Mesendoderm (in vitro differentiated cells): ENCODE data around the gene GAPDHS.

Source experiments
- DNase-seq: peaks from one replicate; pipeline ENCODE4 v3.0.0; 2013
- H2AK5ac ChIP-seq: 2 replicates; pipeline ENCODE4 v1.6.1; 2013; ENCODE audit warnings: low read length, inconsistent platforms
- H2BK120ac ChIP-seq: 2 replicates; pipeline ENCODE4 v1.6.1; 2013; ENCODE audit warnings: low read depth, mild to moderate bottlenecking, low read length, moderate library complexity, mixed read lengths
- H2BK15ac ChIP-seq: replicated peaks from 2 replicates; pipeline ENCODE4 v1.6.1; 2013; ENCODE audit warnings: low read depth, mild to moderate bottlenecking, moderate library complexity
- H2BK5ac ChIP-seq: 2 replicates; pipeline ENCODE4 v1.6.1; 2013; ENCODE audit warnings: low read length, inconsistent platforms
- H3K18ac ChIP-seq: 2 replicates; pipeline ENCODE4 v1.6.1; 2013; ENCODE audit warnings: mild to moderate bottlenecking, low read length, mixed read lengths
- H3K23ac ChIP-seq: one replicate; pipeline ENCODE4 v1.6.1; 2013; ENCODE audit warnings: low read length
- H3K27ac ChIP-seq: 2 replicates; pipeline ENCODE4 v1.5.1; 2013; ENCODE audit warnings: low read depth, mild to moderate bottlenecking, inconsistent platforms, low read length, moderate library complexity
- H3K27me3 ChIP-seq: 2 replicates; pipeline ENCODE4 v1.6.1; 2013; ENCODE audit warnings: low read length, control low read depth, mild to moderate bottlenecking, inconsistent platforms; ENCODE audit not compliant: insufficient read depth, poor library complexity
- H3K36me3 ChIP-seq: 2 replicates; pipeline ENCODE4 v1.6.1; 2013; ENCODE audit warnings: low read length, inconsistent platforms; ENCODE audit not compliant: control insufficient read depth, insufficient read depth
- H3K4ac ChIP-seq: one replicate; pipeline ENCODE4 v1.6.1; 2013; ENCODE audit warnings: low read depth, mild to moderate bottlenecking, low read length, moderate library complexity
- H3K4me1 ChIP-seq: 2 replicates; pipeline ENCODE4 v1.6.1; 2013; ENCODE audit warnings: low read depth, low read length, inconsistent platforms; ENCODE audit not compliant: control insufficient read depth
- H3K4me2 ChIP-seq: 2 replicates; pipeline ENCODE4 v1.6.1; 2013; ENCODE audit warnings: low read length
- H3K4me3 ChIP-seq: 2 replicates; pipeline ENCODE4 v1.5.1; 2013; ENCODE audit warnings: mild to moderate bottlenecking, low read length
- H3K56ac ChIP-seq: one replicate; pipeline ENCODE4 v1.6.1; 2013; ENCODE audit warnings: low read length
- H3K79me1 ChIP-seq: 2 replicates; pipeline ENCODE4 v1.6.1; 2013; ENCODE audit warnings: low read length, inconsistent platforms
- H3K79me2 ChIP-seq: 2 replicates; pipeline ENCODE4 v1.6.1; 2013; ENCODE audit warnings: mild to moderate bottlenecking, low read length; ENCODE audit not compliant: control insufficient read depth, insufficient read depth
- H3K9ac ChIP-seq: 2 replicates; pipeline ENCODE4 v1.6.1; 2013; ENCODE audit warnings: low read length, inconsistent platforms
- H4K5ac ChIP-seq: one replicate; pipeline ENCODE4 v1.6.1; 2013; ENCODE audit warnings: low read length
- H4K8ac ChIP-seq: one replicate; pipeline ENCODE4 v1.6.1; 2013; ENCODE audit warnings: low read depth, mild to moderate bottlenecking, control low read depth, low read length, moderate library complexity
- WGBS: extraction: QIAGEN DNeasy Blood & Tissue Kit; methylation state at CpG from one replicate; pipeline ENCODE4 v1.1.7; 2013; ENCODE audit warnings: low lambda C conversion rate, missing lambda C conversion rate; ENCODE audit not compliant: insufficient coverage; ENCODE audit errors: extremely low coverage; 5-methylcytosine and 5-hydroxymethylcytosine counted together

The GAPDHS gene

GRCh38 chr19:35546532-35546931 is 13.3 kb downstream of the GAPDHS start:
- peaks cover 21% of the 10 kb centered on the region for H3K79me2 ChIP-seq
- WGBS, result no CpG with 5 or more reads among the region's 8 CpGs
- peak overlapping the region; percentile 71 for H3K4me2 ChIP-seq
- no peak overlapping the region for H3K4me3 ChIP-seq
- no peak overlapping the region for H3K27ac ChIP-seq
- H4K8ac ChIP-seq, result no peak overlapping the region
- no peak overlapping the region for H2BK15ac ChIP-seq
- H3K4me1 ChIP-seq, result peaks cover 6% of the 10 kb centered on the region
- peaks cover 30% of the 10 kb centered on the region for H3K79me1 ChIP-seq
- H3K18ac ChIP-seq, result no peak overlapping the region
- H3K9ac ChIP-seq, result peak overlapping the region; percentile 96
- no peak overlapping the region for H2BK120ac ChIP-seq
- no peak overlapping the region for H3K4ac ChIP-seq
- H2BK5ac ChIP-seq, result no peak overlapping the region
- peaks cover 2% of the 10 kb centered on the region for H3K36me3 ChIP-seq
- DNase-seq, result no peak
- H3K27me3 ChIP-seq, result no peaks in the 10 kb centered on the region
- H4K5ac ChIP-seq, result no peak overlapping the region
- no peak overlapping the region for H2AK5ac ChIP-seq
- peak overlapping the region; percentile 97 for H3K56ac ChIP-seq
- peak overlapping the region; percentile 59 for H3K23ac ChIP-seq

GRCh38 chr19:35549174-35549788 is 16.0 kb downstream of the GAPDHS start:
- H2AK5ac ChIP-seq, result no peak overlapping the region
- no peak overlapping the region for H3K56ac ChIP-seq
- peak overlapping the region; percentile 26 for H3K9ac ChIP-seq
- H3K36me3 ChIP-seq, result peaks cover 2% of the 10 kb centered on the region
- WGBS, result no CpG with 5 or more reads among the region's 6 CpGs
- H3K23ac ChIP-seq, result no peak overlapping the region
- peaks cover 22% of the 10 kb centered on the region for H3K79me1 ChIP-seq
- peaks cover 17% of the 10 kb centered on the region for H3K79me2 ChIP-seq
- no peak overlapping the region for H3K4ac ChIP-seq
- H2BK15ac ChIP-seq, result no peak overlapping the region
- H4K5ac ChIP-seq, result no peak overlapping the region
- H4K8ac ChIP-seq, result no peak overlapping the region
- peaks cover 4% of the 10 kb centered on the region for H3K4me1 ChIP-seq
- no peak overlapping the region for H3K18ac ChIP-seq
- peak; percentile 90 for DNase-seq
- no peak overlapping the region for H2BK5ac ChIP-seq
- H3K27ac ChIP-seq, result no peak overlapping the region
- H3K4me2 ChIP-seq, result no peak overlapping the region
- H2BK120ac ChIP-seq, result no peak overlapping the region
- no peaks in the 10 kb centered on the region for H3K27me3 ChIP-seq
- no peak overlapping the region for H3K4me3 ChIP-seq

- Histone ChIP-seq H3K79me1 (peaks cover 15% of the 10 kb centered on the region), H3K79me2 (peaks cover 10% of the 10 kb centered on the region), H3K23ac (no peak overlapping the region), H3K9ac (no peak overlapping the region), H2BK120ac (no peak overlapping the region), H3K18ac (no peak overlapping the region), H2BK15ac (no peak overlapping the region), H4K8ac (no peak overlapping the region), H2BK5ac (no peak overlapping the region), H3K27ac (no peak overlapping the region), H3K4ac (no peak overlapping the region), H3K4me1 (peaks cover 2% of the 10 kb centered on the region), H3K4me2 (no peak overlapping the region), H3K56ac (no peak overlapping the region), H3K27me3 (no peaks in the 10 kb centered on the region), H3K36me3 (peaks cover 2% of the 10 kb centered on the region), H4K5ac (no peak overlapping the region), H3K4me3 (no peak overlapping the region), H2AK5ac (no peak overlapping the region)
- WGBS, result no CpG with 5 or more reads among the region's 15 CpGs
- DNase-seq, result no peak
Observed at GRCh38 chr19:35549879-35550523, 16.7 kb downstream of the GAPDHS start.

GRCh38 chr19:35551091-35551810 is 18.0 kb downstream of the GAPDHS start:
- Histone ChIP-seq H4K8ac (no peak overlapping the region), H3K36me3 (peaks cover 2% of the 10 kb centered on the region), H3K23ac (no peak overlapping the region), H3K4ac (no peak overlapping the region), H2AK5ac (no peak overlapping the region), H3K27ac (no peak overlapping the region), H3K4me3 (no peak overlapping the region), H3K4me1 (peaks cover 2% of the 10 kb centered on the region), H3K9ac (no peak overlapping the region), H3K79me2 (peaks cover 6% of the 10 kb centered on the region), H2BK120ac (no peak overlapping the region), H4K5ac (no peak overlapping the region), H3K27me3 (no peaks in the 10 kb centered on the region), H3K18ac (no peak overlapping the region), H2BK5ac (no peak overlapping the region), H3K4me2 (no peak overlapping the region), H2BK15ac (no peak overlapping the region), H3K79me1 (peaks cover 12% of the 10 kb centered on the region), H3K56ac (no peak overlapping the region)
- no CpG with 5 or more reads among the region's 21 CpGs for WGBS
- no peak for DNase-seq

GRCh38 chr19:35552534-35553384 is 19.5 kb downstream of the GAPDHS start:
- no CpG with 5 or more reads among the region's 13 CpGs for WGBS
- Histone ChIP-seq H2AK5ac (no peak overlapping the region), H3K56ac (no peak overlapping the region)

More at GRCh38 chr19:35552534-35553384, 19.5 kb downstream of the GAPDHS start:
- no peak for DNase-seq
- no peaks in the 10 kb centered on the region for H3K36me3 ChIP-seq
- no peaks in the 10 kb centered on the region for H3K79me1 ChIP-seq
- no peak overlapping the region for H4K5ac ChIP-seq
- no peak overlapping the region for H3K23ac ChIP-seq
- H3K79me2 ChIP-seq, result no peaks in the 10 kb centered on the region
- H3K27ac ChIP-seq, result no peak overlapping the region
- H3K4ac ChIP-seq, result no peak overlapping the region
- H3K4me2 ChIP-seq, result no peak overlapping the region
- H2BK15ac ChIP-seq, result no peak overlapping the region
- H3K27me3 ChIP-seq, result no peaks in the 10 kb centered on the region
- no peak overlapping the region for H4K8ac ChIP-seq
- no peak overlapping the region for H3K18ac ChIP-seq
- no peaks in the 10 kb centered on the region for H3K4me1 ChIP-seq
- H2BK120ac ChIP-seq, result no peak overlapping the region
- no peak overlapping the region for H3K9ac ChIP-seq
- no peak overlapping the region for H2BK5ac ChIP-seq
- H3K4me3 ChIP-seq, result no peak overlapping the region
